ENCODE data around the gene MMS19. TPM values are rescaled to one million over a fixed set of nuclear protein-coding genes. Genes with fewer than 3 reads are reported as not detected.

MMS19 gene
- total RNA-seq (2022; extraction: Qiagen RNA extraction), result 40.0 to 50.7 TPM (median 47.0 TPM) in 5 replicates

GRCh38 chr10:97498076-97498840, at the start of gene MMS19:
MMS19 (minus strand) TSS chr10:97498422; CDS start chr10:97498384, 38 bp downstream.

DNA sequence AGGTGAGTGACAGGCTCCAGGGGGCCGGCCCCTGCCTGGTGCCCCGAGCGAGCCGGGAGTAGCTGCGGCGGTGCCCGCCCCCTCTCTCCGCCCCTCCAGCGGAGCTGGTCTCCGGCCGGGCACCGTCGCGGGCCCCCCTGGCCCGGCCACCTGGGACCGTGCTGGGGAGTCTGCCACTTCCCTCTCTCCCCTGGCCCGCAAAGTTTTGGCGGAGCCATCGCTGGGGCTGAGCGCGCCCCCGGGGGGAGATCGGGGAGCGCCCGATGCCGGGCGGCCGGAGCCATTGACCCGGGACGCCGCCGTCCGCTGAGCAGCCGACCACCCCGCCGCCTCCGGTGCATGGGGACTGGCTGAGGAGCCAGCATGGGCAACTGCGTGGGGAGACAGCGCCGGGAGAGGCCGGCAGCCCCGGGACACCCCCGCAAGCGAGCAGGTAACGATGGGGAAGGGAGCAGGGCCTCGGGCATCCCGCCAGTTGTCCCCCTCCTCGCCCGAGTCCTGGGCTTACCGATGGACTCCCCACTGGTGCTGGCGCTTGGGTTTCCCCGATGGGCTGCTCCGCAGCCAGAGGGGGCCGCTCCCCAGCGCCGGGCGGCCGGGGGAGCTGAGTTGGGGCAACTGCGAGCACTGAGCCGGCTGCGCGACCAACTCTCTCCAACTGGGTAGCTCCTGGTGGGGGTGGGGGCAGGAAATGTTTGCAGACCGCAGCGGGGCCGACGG, 779 bp upstream of the MMS19 start, which contains the start of gene UBTD1:
Gene UBTD1, plus strand, starts transcription at position 84 of the 720 bp plus-strand sequence. Its CDS starts 280 bp downstream, at position 364.

GRCh38 chr10:97445722-97446639, 52.2 kb downstream of the MMS19 start, which contains the start of the genes EXOSC1 and ZDHHC16:
EXOSC1 (minus strand) TSS chr10:97446006; CDS start chr10:97445985, 21 bp downstream.
ZDHHC16 (plus strand) TSS chr10:97446175; CDS start chr10:97451676, 5,501 bp downstream.

GRCh38 chr10:97425964-97426775, 72.1 kb downstream of the MMS19 start, which contains the start of gene PGAM1:
PGAM1 (plus strand) TSS chr10:97426191; CDS start chr10:97426308, 117 bp downstream.

Other genes starting within 250 kb of the MMS19 start
- gene ARHGAP19, start 205.8 kb downstream of the MMS19 start, total RNA-seq (2022; extraction: Qiagen RNA extraction), result 4.6 to 5.5 TPM (median 5.0 TPM) in 5 replicates
- gene FRAT1, start 179.2 kb downstream of the MMS19 start, total RNA-seq (2022; extraction: Qiagen RNA extraction), result 1.2 to 2.8 TPM (median 1.6 TPM) in 5 replicates
- gene FRAT2, start 163.7 kb downstream of the MMS19 start, total RNA-seq (2022; extraction: Qiagen RNA extraction), result 5.9 to 9.9 TPM (median 8.9 TPM) in 5 replicates
- gene RRP12, start 97.1 kb downstream of the MMS19 start, total RNA-seq (2022; extraction: Qiagen RNA extraction), result 49.9 to 64.6 TPM (median 56.3 TPM) in 5 replicates
- gene PGAM1, start 72.2 kb downstream of the MMS19 start, total RNA-seq (2022; extraction: Qiagen RNA extraction), result 569 to 637 TPM (median 623 TPM) in 5 replicates
- 52.8 to 56.2 TPM (median 54.2 TPM) in 5 replicates for gene EXOSC1, start 52.4 kb downstream of the MMS19 start, total RNA-seq (2022; extraction: Qiagen RNA extraction)
- gene ZDHHC16, start 52.2 kb downstream of the MMS19 start, total RNA-seq (2022; extraction: Qiagen RNA extraction), result 45.4 to 53.7 TPM (median 50.4 TPM) in 5 replicates
- gene UBTD1, start 502 bp upstream of the MMS19 start, total RNA-seq (2022; extraction: Qiagen RNA extraction), result 16.2 to 20.6 TPM (median 19.0 TPM) in 5 replicates
- gene ANKRD2, start 74.4 kb upstream of the MMS19 start, total RNA-seq (2022; extraction: Qiagen RNA extraction), result 4.7 to 7.9 TPM (median 6.3 TPM) in 5 replicates
- 1.6 to 2.6 TPM (median 1.8 TPM) in 5 replicates for gene HOGA1, start 86.0 kb upstream of the MMS19 start, total RNA-seq (2022; extraction: Qiagen RNA extraction)
- not detected in 5 replicates for gene C10orf62, start 91.3 kb upstream of the MMS19 start, total RNA-seq (2022; extraction: Qiagen RNA extraction)
- 6.3 to 8.1 TPM (median 7.0 TPM) in 5 replicates for gene MORN4, start 135.1 kb upstream of the MMS19 start, total RNA-seq (2022; extraction: Qiagen RNA extraction)
- 20.9 to 25.7 TPM (median 25.2 TPM) in 5 replicates for gene PI4K2A, start 142.2 kb upstream of the MMS19 start, total RNA-seq (2022; extraction: Qiagen RNA extraction)
- 87.1 to 130 TPM (median 117 TPM) in 5 replicates for gene AVPI1, start 188.8 kb upstream of the MMS19 start, total RNA-seq (2022; extraction: Qiagen RNA extraction)
- 43.9 to 51.9 TPM (median 51.6 TPM) in 5 replicates for gene MARVELD1, start 215.3 kb upstream of the MMS19 start, total RNA-seq (2022; extraction: Qiagen RNA extraction)
- 19.1 to 25.5 TPM (median 25.1 TPM) in 5 replicates for gene ZFYVE27, start 238.7 kb upstream of the MMS19 start, total RNA-seq (2022; extraction: Qiagen RNA extraction)

Measured in A549 treated with Mapracorat at 1 μM for 4 hours (cell line).